HG02763 (cell line): Measurements from ENCODE around the gene TRIM8.
"Not testable (repeated sequence)": the region's sequence is repeated elsewhere in the genome, so short reads cannot be mapped to it uniquely, and the experiment has no call there.

Experiments used
- ATAC-seq: cut with Tn5 transposase; IDR thresholded peaks from one replicate; pipeline ENCODE4 v1.9.1; 2021; ENCODE audit warnings: mild to moderate bottlenecking, moderate library complexity; ENCODE audit not compliant: unreplicated experiment

TRIM8 gene

GRCh38 chr10:102682981-102683380 is 38.7 kb downstream of the TRIM8 start:
- no peak for ATAC-seq

DNA sequence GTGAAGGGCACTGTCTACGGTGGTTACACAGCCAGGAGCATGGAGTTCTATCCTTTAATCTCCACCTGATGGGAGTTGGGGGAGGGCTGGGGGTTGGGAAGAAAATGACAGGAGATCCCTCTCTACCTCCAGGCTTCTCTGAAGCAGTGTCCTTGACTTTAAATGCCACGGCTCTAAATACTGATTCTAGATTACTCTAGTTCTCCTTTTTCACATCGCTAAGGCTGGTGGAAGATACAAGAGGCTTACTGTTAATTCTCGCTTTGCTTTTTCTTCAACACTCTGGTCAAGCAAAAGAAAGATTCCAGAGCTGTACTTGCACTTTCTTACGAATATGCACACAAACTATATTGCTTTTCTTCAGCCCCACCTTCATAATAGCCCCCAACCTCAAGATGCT is 39.5 kb downstream of the TRIM8 start:
- no peak for ATAC-seq

DNA sequence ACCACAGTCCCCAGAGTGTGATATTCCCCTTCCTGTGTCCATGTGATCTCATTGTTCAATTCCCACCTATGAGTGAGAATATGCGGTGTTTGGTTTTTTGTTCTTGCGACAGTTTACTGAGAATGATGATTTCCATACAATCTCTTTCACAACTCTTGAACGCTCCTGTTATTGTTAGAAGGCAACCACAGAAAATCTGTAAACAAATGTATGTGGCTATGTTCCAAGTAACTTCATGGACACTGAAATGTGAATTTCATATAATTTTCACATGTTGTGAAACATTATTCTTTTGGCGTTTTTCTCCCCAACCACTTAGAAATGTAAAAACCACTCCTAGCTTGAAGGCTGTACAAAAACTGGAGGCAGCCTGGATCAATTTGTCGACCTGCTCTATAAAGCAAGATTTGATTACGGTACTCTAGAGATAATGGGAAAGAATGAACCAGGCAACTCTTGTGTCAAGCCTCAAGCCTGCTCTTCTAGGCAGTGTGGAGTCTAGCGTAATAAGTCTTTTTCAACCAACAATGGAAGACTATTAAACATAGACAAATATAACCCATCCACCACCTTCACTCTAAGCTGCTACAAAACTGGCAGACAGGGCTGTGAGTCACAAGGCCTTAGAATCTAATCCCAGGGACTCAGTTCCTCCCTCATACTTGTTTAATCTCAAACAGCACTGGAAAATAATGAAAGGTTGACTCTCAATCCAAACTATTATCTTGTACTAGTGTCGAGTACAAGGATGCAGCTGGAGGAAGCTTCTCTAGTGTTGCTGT is 47.2 kb downstream of the TRIM8 start:
- no peak for ATAC-seq

- ATAC-seq = not testable (repeated sequence)
These were observed 51.1 kb downstream of the TRIM8 start for GRCh38 chr10:102695401-102695800.

DNA sequence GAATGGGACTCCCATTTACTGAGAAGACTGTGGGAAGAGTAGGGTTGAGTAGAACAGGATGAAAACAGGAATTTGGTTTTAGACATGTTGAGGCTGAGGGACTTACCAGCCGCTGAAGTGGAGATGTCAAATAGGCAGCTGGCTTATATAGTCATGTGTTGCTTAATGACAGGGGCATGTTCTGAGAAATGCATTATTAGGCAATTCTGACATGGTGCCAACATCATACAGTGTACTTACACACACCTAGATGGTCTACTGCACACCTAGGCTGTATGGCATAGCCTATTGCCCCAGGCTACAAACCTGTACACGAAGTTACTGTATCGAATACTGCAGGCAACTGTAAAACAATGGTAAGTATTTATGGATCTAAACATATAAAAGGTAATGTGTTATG is 52.5 kb downstream of the TRIM8 start:
- no peak for ATAC-seq

DNA sequence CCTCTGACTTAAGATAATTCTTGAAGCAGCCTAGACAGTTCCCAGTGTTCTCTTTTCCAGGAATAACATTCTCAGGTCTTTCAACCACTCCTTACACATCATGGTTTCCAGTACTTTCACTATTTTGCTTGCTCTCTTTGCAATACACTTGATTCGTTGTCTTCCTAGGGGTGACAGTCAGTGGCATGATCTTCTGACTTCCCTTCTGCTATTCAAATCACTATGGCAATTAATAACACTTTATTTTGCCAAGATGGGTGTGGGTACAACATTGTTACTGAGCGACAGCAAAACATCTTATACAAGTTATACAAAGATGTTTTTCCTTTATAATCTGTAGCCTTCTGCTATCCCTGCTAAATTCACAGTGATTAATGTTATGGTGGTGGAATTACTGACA is 54.6 kb downstream of the TRIM8 start:
- no peak for ATAC-seq

DNA sequence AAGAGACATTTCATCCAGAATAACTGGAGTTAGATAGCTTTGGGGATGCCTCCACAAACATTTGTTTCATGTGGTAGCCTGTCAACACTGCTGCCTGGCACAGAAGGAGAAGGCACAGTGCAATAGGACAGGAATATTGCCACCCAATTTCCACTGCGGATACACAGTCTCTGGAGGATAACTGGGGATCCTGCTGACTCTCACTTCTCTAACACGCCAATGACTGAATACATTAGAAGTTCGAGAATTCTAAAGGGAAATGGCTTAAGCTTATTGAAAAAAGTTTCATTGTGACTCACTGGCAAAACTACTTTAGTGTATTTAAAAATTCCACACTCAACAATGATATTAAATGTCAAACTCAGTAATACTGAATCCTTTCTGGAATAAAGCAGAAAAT is 57.0 kb downstream of the TRIM8 start:
- ATAC-seq = no peak

- no peak for ATAC-seq
These were observed 57.5 kb downstream of the TRIM8 start for GRCh38 chr10:102701796-102702195.

GRCh38 chr10:102702742-102703141 is 58.5 kb downstream of the TRIM8 start:
- ATAC-seq = no peak

DNA sequence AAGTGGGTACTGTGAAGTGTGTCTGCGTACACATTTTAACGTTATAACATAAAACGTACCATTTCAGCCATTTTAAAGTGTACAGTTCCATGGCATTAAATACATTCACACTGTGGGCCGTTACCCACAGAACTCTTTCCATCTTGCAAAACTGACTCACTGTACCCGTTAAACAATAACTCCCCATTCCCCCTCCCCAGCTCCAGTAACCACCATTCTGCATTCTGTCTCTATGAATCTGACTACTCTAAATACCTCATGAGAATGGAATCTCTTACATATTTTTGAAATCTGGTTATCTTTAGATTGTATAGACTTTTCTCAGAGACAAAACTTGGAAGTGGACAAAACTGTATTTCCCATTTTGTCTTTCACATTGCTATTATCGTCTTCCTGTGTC is 60.6 kb downstream of the TRIM8 start:
- no peak for ATAC-seq

DNA sequence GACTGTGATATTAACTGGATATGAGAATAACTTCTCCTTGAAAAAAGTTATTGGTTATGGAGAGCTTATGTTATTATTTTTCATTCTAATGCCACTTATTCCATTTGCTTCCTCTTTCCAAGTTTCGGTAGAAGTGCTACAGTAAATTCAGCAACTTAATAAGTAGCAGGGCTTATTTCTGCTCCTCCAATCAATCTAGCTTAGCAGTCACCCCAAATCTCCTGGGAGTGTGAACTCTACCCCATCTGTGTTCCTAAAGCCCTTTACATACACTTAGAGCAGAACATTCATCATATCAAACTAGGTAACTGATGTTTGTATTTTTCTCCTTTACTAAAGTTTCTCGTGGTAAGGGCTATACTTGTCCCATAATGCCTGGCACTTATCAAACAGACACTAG is 61.3 kb downstream of the TRIM8 start:
- no peak for ATAC-seq
